ENCODE data around the gene ATRNL1. TPM values are rescaled to one million over a fixed set of nuclear protein-coding genes. Genes with fewer than 3 reads are reported as not detected.

ATRNL1 gene
- total RNA-seq, 4 donors from 2014 or later: 0.34 to 1.1 (median 0.55) TPM

DNA sequence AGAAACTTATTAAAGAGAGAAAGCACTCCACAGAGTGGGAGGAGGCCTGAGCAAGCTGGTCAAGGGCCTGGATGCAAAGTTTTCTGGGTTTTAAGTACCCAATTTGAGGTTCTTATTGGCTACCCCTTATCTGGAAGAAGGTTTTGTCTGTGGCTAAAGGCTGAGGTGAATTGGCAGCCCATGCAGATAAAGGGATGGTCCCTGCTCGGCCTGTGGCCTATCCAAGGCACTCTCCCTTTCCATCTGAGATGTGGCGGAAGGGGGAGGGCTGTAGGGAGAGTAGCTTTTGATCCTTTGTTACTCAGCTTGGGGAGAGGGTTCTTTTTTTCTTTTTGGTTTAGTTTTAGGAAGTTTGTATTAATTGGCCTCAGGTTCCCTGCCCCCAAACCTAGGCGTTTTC, 465.1 kb downstream of the ATRNL1 start:
- WGBS, 2 donors: 57 to 66% methylated on average over 3 of the region's 3 CpGs
- TF ChIP-seq, protein P1, sequence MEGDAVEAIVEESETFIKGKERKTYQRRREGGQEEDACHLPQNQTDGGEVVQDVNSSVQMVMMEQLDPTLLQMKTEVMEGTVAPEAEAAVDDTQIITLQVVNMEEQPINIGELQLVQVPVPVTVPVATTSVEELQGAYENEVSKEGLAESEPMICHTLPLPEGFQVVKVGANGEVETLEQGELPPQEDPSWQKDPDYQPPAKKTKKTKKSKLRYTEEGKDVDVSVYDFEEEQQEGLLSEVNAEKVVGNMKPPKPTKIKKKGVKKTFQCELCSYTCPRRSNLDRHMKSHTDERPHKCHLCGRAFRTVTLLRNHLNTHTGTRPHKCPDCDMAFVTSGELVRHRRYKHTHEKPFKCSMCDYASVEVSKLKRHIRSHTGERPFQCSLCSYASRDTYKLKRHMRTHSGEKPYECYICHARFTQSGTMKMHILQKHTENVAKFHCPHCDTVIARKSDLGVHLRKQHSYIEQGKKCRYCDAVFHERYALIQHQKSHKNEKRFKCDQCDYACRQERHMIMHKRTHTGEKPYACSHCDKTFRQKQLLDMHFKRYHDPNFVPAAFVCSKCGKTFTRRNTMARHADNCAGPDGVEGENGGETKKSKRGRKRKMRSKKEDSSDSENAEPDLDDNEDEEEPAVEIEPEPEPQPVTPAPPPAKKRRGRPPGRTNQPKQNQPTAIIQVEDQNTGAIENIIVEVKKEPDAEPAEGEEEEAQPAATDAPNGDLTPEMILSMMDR (IDR thresholded peaks at IDR 0.05): no peak
- TF ChIP-seq POLR2A (IDR thresholded peaks at IDR 0.05): no peak
- no peak for DNase-seq (ENCODE audit: low spot score in 2 of 2)
- intact Hi-C loops (cut with DNase I; ENCODE audit: low total_unique reads): no loop called here
- no peak overlapping the region for H3K4me3 ChIP-seq (ENCODE audit: low read depth, poor library complexity, severe bottlenecking)

DNA sequence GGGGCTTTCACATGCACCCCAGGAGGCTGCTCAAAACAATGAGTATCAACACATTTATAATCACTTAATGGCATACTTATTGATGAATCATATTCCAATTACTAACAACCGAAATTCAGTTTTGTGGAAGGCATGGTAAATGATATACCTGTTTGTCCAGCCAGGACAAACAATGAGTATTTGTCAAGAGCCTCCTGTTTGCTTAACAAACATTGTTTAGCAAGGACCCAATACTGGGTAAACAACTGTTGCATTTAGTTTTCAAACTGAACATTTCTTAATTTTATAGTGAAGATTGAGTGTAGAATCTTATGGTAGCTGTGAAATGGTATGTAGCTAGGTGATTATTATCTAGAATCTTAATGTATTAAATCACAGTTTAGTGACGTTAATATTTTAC, 473.7 kb downstream of the ATRNL1 start:
- intact Hi-C loops (cut with DNase I; ENCODE audit: low total_unique reads): no loop called here
- H3K4me3 ChIP-seq (ENCODE audit: low read depth, poor library complexity, severe bottlenecking): no peak overlapping the region
- no peak for DNase-seq (ENCODE audit: low spot score in 2 of 2)
- WGBS, 2 donors: 69 to 73% methylated on average over 2 of the region's 2 CpGs
- TF ChIP-seq, protein P1 (IDR thresholded peaks at IDR 0.05): no peak

DNA sequence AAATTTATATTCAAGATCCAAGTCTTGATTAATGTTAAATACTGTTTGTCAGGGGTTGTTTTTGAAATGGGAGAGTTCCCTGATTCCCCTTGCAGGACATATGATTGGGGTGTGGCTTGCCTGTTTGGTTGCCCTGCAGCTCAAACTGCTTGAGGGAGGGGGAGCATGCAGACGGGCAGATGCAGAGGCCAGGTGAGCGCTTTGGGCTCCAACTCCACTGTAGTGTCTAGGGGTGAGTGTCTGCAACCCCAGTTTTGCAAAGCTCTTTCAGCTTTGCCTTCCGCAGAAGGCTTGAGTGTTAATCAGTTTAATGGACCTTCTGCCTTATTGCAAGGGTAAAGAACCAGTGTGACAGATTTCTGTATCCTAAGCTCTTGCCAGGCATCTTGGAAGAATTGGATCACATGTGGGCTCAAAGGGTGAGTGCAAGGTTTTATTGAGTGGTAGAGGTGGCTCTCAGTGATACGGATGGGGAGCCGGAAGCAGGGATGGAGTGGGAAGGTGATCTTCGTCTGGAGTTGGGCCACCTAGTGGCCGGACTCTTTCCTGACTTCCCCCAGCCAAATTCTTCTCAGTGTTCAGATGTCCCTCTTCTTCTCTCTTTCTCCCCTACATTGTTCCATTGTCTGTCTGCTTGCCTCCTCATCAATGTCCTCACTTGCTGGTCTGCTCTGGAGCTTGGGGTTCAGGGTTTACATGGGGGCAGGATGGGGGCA, 479.7 kb downstream of the ATRNL1 start:
- intact Hi-C loops (cut with DNase I; ENCODE audit: low total_unique reads): no loop called here
- WGBS, 2 donors: 63 to 64% methylated on average over 7 of the region's 7 CpGs
- no peak overlapping the region for H3K4me3 ChIP-seq (ENCODE audit: low read depth, poor library complexity, severe bottlenecking)
- no peak for TF ChIP-seq POLR2A (IDR thresholded peaks at IDR 0.05)
- TF ChIP-seq, protein P1 (IDR thresholded peaks at IDR 0.05): no peak
- no peak for DNase-seq (ENCODE audit: low spot score in 2 of 2)

DNA sequence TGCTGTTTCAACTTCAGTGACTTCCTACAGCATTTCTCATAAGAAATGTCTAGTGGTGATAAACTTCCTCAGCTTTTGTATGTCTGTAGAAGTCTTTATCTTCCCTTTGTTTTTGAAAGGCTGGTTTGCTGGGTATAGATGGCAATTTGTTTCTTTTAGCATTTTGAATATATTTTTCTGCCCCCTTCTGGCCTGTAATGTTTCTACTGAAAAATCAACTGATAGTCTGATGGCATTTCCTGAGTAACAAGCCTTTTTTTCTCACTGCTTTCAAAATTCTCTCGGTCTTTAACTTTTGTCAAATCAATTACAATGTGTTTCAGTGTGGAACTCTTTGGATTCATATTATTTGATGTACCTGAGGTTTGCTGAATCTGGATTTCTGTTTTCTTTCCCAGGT, 487.1 kb downstream of the ATRNL1 start:
- TF ChIP-seq POLR2A (IDR thresholded peaks at IDR 0.05): no peak
- TF ChIP-seq, protein P1 (IDR thresholded peaks at IDR 0.05): no peak
- 84 to 88% methylated on average over 1 of the region's 1 CpG for WGBS, 2 donors
- intact Hi-C loops (cut with DNase I; ENCODE audit: low total_unique reads): no loop called here
- H3K4me3 ChIP-seq (ENCODE audit: low read depth, poor library complexity, severe bottlenecking): no peak overlapping the region
- no peak for DNase-seq (ENCODE audit: low spot score in 2 of 2)

DNA sequence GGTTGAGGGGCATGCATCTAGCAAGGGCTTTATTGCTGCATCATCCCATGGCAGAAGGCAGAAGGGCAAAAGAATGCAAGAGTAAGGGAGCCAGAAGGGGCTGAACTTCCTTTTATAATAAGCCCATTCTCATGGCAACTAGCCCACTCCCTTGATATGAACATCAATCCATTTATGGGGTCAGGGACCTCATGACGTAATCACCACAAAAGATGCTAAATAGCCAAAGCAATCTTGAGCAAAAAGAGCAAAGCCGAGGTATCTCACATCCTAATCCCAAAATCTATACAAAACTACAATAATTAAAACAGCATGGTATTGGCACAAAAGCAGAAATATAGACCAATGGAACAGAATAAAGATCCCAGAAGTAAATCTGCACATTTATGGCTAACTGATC, 499.9 kb downstream of the ATRNL1 start:
- TF ChIP-seq, protein P1 (IDR thresholded peaks at IDR 0.05): no peak
- no peak for TF ChIP-seq POLR2A (IDR thresholded peaks at IDR 0.05)
- DNase-seq (ENCODE audit: low spot score in 2 of 2): no peak
- intact Hi-C loops (cut with DNase I; ENCODE audit: low total_unique reads): no loop called here
- 89 to 90% methylated on average over 2 of the region's 2 CpGs for WGBS, 2 donors
- H3K4me3 ChIP-seq (ENCODE audit: low read depth, poor library complexity, severe bottlenecking): no peak overlapping the region

DNA sequence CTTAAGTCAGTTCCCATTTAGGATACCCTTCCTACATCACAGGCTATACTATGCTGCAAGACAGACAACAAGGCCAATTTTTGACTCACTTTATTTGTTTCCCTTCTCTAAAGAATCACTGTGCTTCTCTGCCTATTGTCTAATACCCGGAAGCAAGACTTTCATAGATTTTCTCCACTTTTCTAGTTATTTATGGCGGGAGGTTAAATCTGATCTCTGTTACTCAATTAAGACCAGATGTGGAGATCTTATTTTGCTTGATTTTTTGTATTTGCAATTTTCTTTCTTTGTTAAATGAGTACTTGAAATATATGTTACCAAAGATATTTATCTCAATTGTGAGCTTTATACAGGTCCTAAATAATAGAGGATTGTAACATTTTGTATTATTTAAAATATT, 511.5 kb downstream of the ATRNL1 start:
- TF ChIP-seq, protein P1 (IDR thresholded peaks at IDR 0.05): no peak
- no peak for TF ChIP-seq POLR2A (IDR thresholded peaks at IDR 0.05)
- no peak overlapping the region for H3K4me3 ChIP-seq (ENCODE audit: low read depth, poor library complexity, severe bottlenecking)
- 58 to 65% methylated on average over 2 of the region's 2 CpGs for WGBS, 2 donors
- intact Hi-C loops (cut with DNase I; ENCODE audit: low total_unique reads): no loop called here
- DNase-seq (ENCODE audit: low spot score in 2 of 2): no peak
